Activated CD4-positive, alpha-beta T cell treated with anti-CD3 and anti-CD28 coated beads, Interleukin-2, Interleukin-4, amounts not matched to agents 100 ng/mL and 50 ng/mL, durations not matched to agents 16 hours and 8 hours (primary cell): Measurements from ENCODE around the gene LFNG.

Experiments used
- DNase-seq: peaks from one replicate; pipeline ENCODE4 v3.0.0-alpha.2; 2020; ENCODE audit warnings: low spot score

LFNG gene

GRCh38 chr7:2517678-2518507 is 1.7 kb upstream of the LFNG start:
- DNase-seq: no peak

GRCh38 chr7:2518737-2519118 is 846 bp upstream of the LFNG start:
- no peak for DNase-seq

DNA sequence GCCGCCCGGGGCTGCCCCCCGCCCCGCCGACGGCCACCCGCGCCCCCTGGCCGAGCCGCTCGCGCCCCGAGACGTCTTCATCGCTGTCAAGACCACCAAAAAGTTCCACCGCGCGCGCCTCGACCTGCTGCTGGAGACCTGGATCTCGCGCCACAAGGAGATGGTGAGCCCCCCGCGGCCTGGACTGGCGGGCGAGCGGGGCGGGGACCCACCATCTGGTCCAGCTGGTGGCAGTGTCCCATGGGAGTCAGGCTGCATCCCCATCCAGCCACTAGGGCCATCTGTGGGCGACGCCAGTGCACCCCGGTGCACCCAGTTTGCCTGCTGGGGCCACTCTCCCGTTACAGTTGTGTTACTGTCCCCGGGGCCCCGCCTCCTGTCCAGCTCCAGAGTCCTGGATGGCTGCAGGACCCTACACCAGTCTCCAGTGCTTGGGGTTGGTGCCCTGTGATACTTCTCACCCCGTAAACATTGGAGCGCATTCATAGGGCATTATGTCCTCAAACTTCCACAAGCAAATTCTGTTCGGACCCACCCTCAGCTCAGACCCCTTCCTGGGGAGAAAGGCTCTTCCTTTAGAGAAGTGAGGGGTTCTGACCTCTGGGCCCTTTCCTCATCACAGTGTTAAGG is 672 bp downstream of the LFNG start:
- peak; percentile 40 for DNase-seq

DNA sequence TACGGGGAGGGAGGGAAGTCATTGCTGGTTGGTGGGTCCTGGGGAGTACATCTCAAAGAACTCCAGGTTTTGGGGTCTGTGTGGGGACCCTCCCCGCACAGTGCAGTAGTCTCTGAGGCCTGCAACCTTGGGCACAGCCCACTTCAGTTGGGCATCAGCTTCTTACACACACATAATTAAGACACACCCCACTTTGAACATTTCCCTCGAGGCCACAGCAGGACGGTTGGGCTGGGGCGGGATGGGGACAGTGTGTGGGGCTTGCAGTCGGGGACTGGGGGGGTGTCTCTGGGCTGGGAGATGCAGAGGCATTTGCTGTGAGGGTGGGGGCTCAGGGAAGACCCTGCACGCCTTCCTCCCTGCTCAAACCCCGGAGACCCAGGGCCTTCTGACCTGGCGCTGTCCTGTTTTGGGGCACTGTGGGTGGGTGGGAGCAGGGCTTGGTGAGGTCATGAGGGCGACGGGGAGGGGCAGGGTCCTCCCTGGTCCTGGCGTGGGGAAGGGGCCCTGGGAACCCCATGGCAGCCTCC is 1.3 kb downstream of the LFNG start:
- peak; percentile 31 for DNase-seq

GRCh38 chr7:2521341-2521745 is 1.8 kb downstream of the LFNG start:
- DNase-seq: no peak

GRCh38 chr7:2521952-2522591 is 2.5 kb downstream of the LFNG start:
- peak; percentile 90 for DNase-seq

GRCh38 chr7:2522780-2523433 is 3.3 kb downstream of the LFNG start:
- DNase-seq: peak; percentile 51

DNA sequence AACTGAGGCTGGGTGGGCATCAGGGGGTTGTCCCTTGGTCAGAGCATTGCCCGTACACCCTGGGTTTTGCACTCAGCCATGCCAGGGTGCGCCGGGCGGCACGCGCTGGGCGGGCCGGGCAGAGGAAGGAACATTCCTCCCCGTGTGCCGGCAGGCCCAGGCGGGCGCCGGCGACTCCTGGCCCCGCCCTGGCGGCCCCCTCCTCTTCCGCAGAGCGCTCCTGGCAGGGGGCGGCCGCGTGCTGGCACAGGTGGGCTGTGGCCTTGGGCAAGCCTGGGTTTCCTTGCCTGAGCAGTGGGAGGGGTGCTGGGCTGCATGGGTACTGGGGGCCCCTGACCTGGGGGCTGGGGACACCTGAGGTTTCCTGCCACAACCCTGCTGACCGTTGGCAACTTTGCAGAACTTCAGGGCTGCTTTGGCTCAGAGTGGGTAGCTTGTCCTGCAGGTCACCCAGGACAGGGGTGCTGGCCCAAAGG is 3.9 kb downstream of the LFNG start:
- no peak for DNase-seq

- no peak for DNase-seq
These were observed 4.6 kb downstream of the LFNG start for GRCh38 chr7:2523941-2524807.

DNA sequence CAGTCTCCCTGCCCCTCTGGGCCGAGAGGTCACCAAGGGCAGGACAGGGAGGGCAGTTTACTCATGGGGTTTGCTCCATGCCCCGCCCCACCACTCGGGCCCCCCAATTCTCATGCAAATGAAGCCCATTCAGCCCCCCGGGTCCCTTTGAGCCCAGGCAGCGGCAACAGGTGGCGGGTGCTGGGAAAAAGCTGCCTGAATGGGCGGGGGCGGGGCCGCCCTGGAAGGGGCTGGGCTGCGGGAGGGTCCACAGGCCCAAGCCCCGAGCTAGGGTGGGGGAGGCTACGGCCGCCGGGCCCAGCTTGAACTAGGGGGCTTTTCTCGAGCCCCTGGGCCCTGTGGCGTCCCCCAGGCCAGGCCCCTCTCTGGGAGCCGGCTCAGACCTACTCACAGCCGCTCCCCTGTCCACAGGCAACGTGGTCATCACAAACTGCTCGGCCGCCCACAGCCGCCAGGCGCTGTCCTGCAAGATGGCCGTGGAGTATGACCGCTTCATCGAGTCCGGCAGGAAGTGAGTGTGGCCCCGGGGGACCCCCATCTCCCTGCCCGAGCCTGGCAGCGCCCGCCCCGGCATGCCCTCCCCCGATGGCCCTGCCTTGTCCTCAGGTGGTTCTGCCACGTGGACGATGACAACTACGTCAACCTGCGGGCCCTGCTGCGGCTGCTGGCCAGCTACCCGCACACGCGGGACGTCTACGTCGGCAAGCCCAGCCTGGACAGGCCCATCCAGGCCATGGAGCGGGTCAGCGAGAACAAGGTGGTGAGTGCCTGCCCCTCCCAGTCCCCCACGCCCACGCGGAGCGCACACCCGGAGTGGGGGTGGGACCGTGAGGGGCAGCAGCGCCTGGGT is 5.5 kb downstream of the LFNG start:
- no peak for DNase-seq

DNA sequence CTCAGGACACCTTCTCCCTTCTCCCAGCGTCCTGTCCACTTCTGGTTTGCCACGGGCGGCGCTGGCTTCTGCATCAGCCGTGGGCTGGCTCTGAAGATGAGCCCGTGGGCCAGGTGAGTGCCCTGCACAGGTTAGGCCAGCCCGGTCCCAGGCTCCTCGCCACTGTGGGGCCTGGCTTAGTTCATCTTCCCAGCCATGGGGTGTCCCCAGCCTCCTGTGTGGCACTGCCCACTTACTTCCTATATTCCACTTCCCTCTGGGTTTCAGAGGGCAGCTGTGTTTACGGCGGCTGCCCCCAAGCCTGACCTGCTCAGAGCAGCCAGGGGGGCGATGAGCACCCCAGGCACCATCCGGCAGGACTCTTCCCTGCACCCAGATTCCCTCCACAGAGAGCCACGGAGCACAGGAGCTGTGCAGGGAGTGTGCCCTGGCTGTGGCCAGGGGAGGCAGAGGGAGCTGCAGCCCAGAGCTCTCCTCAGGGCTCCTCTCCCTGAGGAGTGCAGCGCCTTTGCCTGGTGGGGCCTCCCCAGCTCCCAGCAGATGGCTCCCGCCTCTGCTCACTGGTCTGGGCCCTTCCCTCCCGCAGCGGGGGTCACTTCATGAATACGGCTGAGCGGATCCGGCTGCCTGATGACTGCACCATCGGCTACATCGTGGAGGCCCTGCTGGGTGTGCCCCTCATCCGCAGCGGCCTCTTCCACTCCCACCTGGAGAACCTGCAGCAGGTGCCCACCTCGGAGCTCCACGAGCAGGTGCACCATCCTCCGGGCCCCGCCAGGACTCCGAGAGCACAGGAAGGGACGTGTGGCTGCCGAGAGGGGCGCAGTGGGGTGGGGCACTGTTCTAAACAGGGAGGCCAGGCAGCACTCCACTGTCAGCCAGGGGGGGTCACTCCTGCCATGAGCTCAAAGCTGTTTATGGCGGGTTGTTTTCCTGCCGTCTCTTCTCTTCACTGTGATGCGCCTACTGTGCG is 6.4 kb downstream of the LFNG start:
- DNase-seq: no peak

GRCh38 chr7:2526659-2527504 is 7.3 kb downstream of the LFNG start:
- DNase-seq: no peak

- DNase-seq: peak; percentile 52
These were observed 8.2 kb downstream of the LFNG start for GRCh38 chr7:2527505-2528467.

DNA sequence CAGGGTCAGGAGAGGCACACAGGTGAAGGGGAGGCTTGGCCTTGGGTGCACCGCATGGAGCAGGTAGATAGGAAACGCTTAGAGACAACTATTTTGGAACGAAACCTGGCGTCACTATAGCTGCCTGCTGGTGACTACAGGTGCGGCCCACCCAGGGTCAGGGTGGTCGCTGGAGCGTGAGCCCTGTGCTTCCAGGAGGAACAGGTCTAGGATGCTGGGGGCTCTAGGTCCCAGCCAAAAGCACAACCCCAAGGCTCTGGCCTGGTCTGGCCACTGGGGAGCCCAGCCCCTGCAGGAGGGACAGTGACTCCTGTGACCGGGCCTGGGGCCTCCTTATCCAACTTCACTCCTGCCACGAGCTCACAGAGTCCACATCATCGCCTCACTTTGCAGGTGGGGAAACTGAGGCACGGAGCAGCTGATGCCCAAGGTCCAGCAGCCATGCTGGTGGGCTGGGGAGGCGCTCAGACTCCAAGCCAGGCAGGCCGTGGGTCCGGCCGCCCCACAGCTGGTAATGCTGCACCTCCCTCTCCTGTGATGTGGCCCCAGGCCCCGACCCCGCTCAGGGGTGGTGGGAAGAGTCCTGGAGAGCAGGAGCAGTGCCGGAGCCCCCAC is 9.0 kb downstream of the LFNG start:
- DNase-seq: no peak

- DNase-seq: no peak
These were observed 9.8 kb downstream of the LFNG start for GRCh38 chr7:2529161-2530070.
